ENCODE data around the gene PROCR.
"Not testable (repeated sequence)": the region's sequence is repeated elsewhere in the genome, so short reads cannot be mapped to it uniquely, and the experiment has no call there.

PROCR gene

GRCh38 chr20:35167787-35168186 is 4.1 kb upstream of the PROCR start:
- TF ChIP-seq CTCF (IDR thresholded peaks at IDR 0.05; ENCODE audit: insufficient read depth, low read length, poor library complexity, severe bottlenecking) = no peak
- DNase-seq (ENCODE audit: extremely low read depth, insufficient read length) = no peak
- Histone ChIP-seq H3K4me3 (replicated peaks; ENCODE audit: low read depth, low read length) (no peak overlapping the region), H3K36me3 (ENCODE audit: control insufficient read depth, insufficient read depth, low read length) (no peaks in the 10 kb centered on the region), H3K27me3 (replicated peaks; ENCODE audit: control insufficient read depth, insufficient read depth, low read length) (no peaks in the 10 kb centered on the region)

GRCh38 chr20:35168701-35169409 is 3.0 kb upstream of the PROCR start:
- not testable (repeated sequence) for DNase-seq (ENCODE audit: extremely low read depth, insufficient read length); H3K4me3 ChIP-seq (replicated peaks; ENCODE audit: low read depth, low read length); H3K27me3 ChIP-seq (replicated peaks; ENCODE audit: control insufficient read depth, insufficient read depth, low read length); H3K36me3 ChIP-seq (ENCODE audit: control insufficient read depth, insufficient read depth, low read length)

GRCh38 chr20:35171438-35171752 is 477 bp upstream of the PROCR start:
- no peak for TF ChIP-seq CTCF (IDR thresholded peaks at IDR 0.05; ENCODE audit: insufficient read depth, low read length, poor library complexity, severe bottlenecking)
- no peaks in the 10 kb centered on the region for H3K36me3 ChIP-seq (ENCODE audit: control insufficient read depth, insufficient read depth, low read length)
- H3K27me3 ChIP-seq (replicated peaks; ENCODE audit: control insufficient read depth, insufficient read depth, low read length) = no peaks in the 10 kb centered on the region
- H3K4me3 ChIP-seq (replicated peaks; ENCODE audit: low read depth, low read length) = no peak overlapping the region
- no peak for DNase-seq (ENCODE audit: extremely low read depth, insufficient read length)

GRCh38 chr20:35172434-35172806 is 548 bp downstream of the PROCR start:
- no peak for TF ChIP-seq CTCF (IDR thresholded peaks at IDR 0.05; ENCODE audit: insufficient read depth, low read length, poor library complexity, severe bottlenecking)
- H3K36me3 ChIP-seq (ENCODE audit: control insufficient read depth, insufficient read depth, low read length) = no peaks in the 10 kb centered on the region
- no peak overlapping the region for H3K4me3 ChIP-seq (replicated peaks; ENCODE audit: low read depth, low read length)
- DNase-seq (ENCODE audit: extremely low read depth, insufficient read length) = no peak
- no peaks in the 10 kb centered on the region for H3K27me3 ChIP-seq (replicated peaks; ENCODE audit: control insufficient read depth, insufficient read depth, low read length)

GRCh38 chr20:35173576-35174192 is 1.8 kb downstream of the PROCR start:
- Histone ChIP-seq H3K27me3 (replicated peaks; ENCODE audit: control insufficient read depth, insufficient read depth, low read length) (no peaks in the 10 kb centered on the region), H3K36me3 (ENCODE audit: control insufficient read depth, insufficient read depth, low read length) (no peaks in the 10 kb centered on the region), H3K4me3 (replicated peaks; ENCODE audit: low read depth, low read length) (no peak overlapping the region)
- DNase-seq (ENCODE audit: extremely low read depth, insufficient read length) = no peak
- no peak for TF ChIP-seq CTCF (IDR thresholded peaks at IDR 0.05; ENCODE audit: insufficient read depth, low read length, poor library complexity, severe bottlenecking)

- H3K27me3 ChIP-seq (replicated peaks; ENCODE audit: control insufficient read depth, insufficient read depth, low read length) = no peaks in the 10 kb centered on the region
- no peak for TF ChIP-seq CTCF (IDR thresholded peaks at IDR 0.05; ENCODE audit: insufficient read depth, low read length, poor library complexity, severe bottlenecking)
- no peak for DNase-seq (ENCODE audit: extremely low read depth, insufficient read length)
- H3K36me3 ChIP-seq (ENCODE audit: control insufficient read depth, insufficient read depth, low read length) = no peaks in the 10 kb centered on the region
- H3K4me3 ChIP-seq (replicated peaks; ENCODE audit: low read depth, low read length) = no peak overlapping the region
These were observed 2.8 kb downstream of the PROCR start for GRCh38 chr20:35174458-35175216.
